WERI-Rb-1 (cell line): ENCODE measurements around the gene TBX2.

Source experiments
- DNase-seq: peaks from one replicate; pipeline ENCODE4 v3.0.0-alpha.2; 2020
- H3K27ac ChIP-seq: fragments of 250-450 bp; sonication (Bioruptor Pico); 2 replicates; pipeline ENCODE4 v1.5.1; 2020; ENCODE audit warnings: mild to moderate bottlenecking, moderate library complexity
- H3K27me3 ChIP-seq: fragments of 250-450 bp; sonication (Bioruptor Pico); 2 replicates; pipeline ENCODE4 v1.5.1; 2021; ENCODE audit warnings: mild to moderate bottlenecking, low read depth, moderate library complexity; ENCODE audit not compliant: insufficient read depth, severe bottlenecking
- H3K36me3 ChIP-seq: fragments of 250-450 bp; sonication (Bioruptor Pico); 2 replicates; pipeline ENCODE4 v1.5.1; 2020; ENCODE audit warnings: mild to moderate bottlenecking, moderate library complexity
- H3K4me3 ChIP-seq: 2 replicates; pipeline ENCODE4 v1.5.1; 2011; ENCODE audit warnings: low read depth, mild to moderate bottlenecking, control low read depth, low read length
- H3K9me3 ChIP-seq: fragments of 250-450 bp; sonication (Bioruptor Pico); 2 replicates; pipeline ENCODE4 v1.5.1; 2021; ENCODE audit warnings: mild to moderate bottlenecking, moderate library complexity; ENCODE audit not compliant: severe bottlenecking
- CTCF ChIP-seq: IDR thresholded peaks from 2 replicates; pipeline ENCODE4 v1.5.1; 2011; ENCODE audit warnings: low read depth, mild to moderate bottlenecking, control low read depth, inconsistent platforms, low read length

Gene TBX2

GRCh38 chr17:61404663-61404912 is 4.9 kb downstream of the TBX2 start:
- TF ChIP-seq CTCF: no peak
- H3K36me3 ChIP-seq: no peaks in the 10 kb centered on the region; the same call in 1 of the 2 replicates
- no peak overlapping the region for H3K27ac ChIP-seq
- peaks cover 8% of the 10 kb centered on the region for H3K27me3 ChIP-seq
- H3K4me3 ChIP-seq: no peak overlapping the region
- no peak for DNase-seq
- no peaks in the 10 kb centered on the region for H3K9me3 ChIP-seq

DNA sequence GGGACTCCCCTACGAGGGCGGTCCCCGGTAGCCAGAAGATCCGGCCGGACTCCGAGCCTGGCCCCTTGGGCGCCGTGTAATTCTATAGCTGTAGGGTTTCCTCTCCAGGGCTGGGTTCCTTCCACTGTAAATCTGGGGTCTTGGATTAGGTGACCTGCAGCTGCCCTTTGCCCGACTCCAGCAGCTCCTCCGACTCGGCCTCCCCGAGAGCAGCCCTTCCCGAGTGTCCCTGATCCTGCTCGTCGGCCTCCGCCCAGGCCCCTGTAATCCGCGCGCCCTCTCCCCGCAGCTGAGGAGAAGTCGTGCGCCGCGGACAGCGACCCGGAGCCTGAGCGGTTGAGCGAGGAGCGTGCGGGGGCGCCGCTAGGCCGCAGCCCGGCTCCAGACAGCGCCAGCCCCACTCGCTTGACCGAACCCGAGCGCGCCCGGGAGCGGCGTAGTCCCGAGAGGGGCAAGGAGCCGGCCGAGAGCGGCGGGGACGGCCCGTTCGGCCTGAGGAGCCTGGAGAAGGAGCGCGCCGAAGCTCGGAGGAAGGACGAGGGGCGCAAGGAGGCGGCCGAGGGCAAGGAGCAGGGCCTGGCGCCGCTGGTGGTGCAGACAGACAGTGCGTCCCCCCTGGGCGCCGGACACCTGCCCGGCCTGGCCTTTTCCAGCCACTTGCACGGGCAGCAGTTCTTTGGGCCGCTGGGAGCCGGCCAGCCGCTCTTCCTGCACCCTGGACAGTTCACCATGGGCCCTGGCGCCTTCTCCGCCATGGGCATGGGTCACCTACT is 5.5 kb downstream of the TBX2 start:
- Histone ChIP-seq H3K36me3 (no peaks in the 10 kb centered on the region; the same call in 1 of the 2 replicates), H3K9me3 (no peaks in the 10 kb centered on the region), H3K27ac (no peak overlapping the region), H3K27me3 (peaks cover 14% of the 10 kb centered on the region), H3K4me3 (no peak overlapping the region)
- TF ChIP-seq CTCF: no peak
- DNase-seq: no peak

GRCh38 chr17:61405686-61406536 is 6.3 kb downstream of the TBX2 start:
- DNase-seq: no peak
- no peak for TF ChIP-seq CTCF
- H3K27me3 ChIP-seq: peaks cover 13% of the 10 kb centered on the region
- no peaks in the 10 kb centered on the region for H3K9me3 ChIP-seq
- no peak overlapping the region for H3K27ac ChIP-seq
- no peak overlapping the region for H3K4me3 ChIP-seq
- no peaks in the 10 kb centered on the region; the same call in 1 of the 2 replicates for H3K36me3 ChIP-seq

- DNase-seq: no peak
- H3K27me3 ChIP-seq: peaks cover 8% of the 10 kb centered on the region
- no peak overlapping the region for H3K27ac ChIP-seq
- no peak overlapping the region for H3K4me3 ChIP-seq
- TF ChIP-seq CTCF: no peak
- no peaks in the 10 kb centered on the region; the same call in 1 of the 2 replicates for H3K36me3 ChIP-seq
- no peaks in the 10 kb centered on the region for H3K9me3 ChIP-seq
Measured at GRCh38 chr17:61406537-61406845, 6.8 kb downstream of the TBX2 start.

DNA sequence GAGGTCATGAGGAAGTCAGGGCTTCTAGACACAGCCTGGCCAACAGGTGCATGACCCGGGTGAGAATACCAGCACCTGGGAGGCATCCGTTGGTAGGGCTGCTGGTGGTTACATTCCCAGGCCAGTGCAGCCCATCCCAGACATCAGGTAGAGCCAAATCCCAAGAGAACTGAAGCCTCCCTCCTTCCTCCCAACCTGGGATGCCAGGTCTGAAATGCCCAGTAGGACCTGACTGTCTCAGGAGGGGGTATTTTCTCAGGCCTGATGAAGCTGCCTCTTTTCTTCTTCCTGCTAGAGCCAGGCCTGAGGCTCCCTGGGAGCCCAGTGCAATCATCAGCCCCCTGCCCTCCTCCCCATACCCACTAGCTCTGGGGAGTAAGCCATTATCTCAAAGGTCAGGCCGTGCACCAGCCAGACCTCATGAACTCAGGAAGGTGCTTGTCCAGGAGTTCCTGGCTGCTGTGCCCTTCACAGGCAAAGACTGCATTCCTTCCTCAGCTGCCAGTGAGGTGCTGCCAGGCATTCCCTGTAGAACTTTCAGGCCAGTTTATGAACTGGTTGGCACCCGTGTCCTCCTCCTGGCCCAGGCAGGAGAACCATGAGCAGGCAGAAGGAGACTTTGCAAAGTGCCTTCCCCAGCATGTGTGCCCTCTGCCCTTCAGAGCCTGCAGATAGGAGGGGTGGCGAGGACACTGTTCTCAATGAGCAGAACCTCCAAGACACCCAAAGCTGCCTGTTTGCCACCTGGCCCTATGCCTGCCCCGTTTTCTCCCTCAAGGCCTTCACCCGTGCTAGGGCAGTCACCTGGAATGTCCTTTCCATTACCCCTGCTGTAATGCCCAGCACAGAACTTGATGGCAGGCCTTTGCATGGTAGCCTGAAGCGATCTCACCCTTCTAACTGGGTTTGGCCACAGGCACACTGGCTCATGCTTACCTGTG is 7.6 kb downstream of the TBX2 start:
- no peaks in the 10 kb centered on the region for H3K9me3 ChIP-seq
- H3K27me3 ChIP-seq: peaks cover 8% of the 10 kb centered on the region
- no peaks in the 10 kb centered on the region; the same call in 1 of the 2 replicates for H3K36me3 ChIP-seq
- peak; percentile 4 for DNase-seq
- TF ChIP-seq CTCF: no peak
- H3K27ac ChIP-seq: no peak overlapping the region
- H3K4me3 ChIP-seq: no peak overlapping the region
